Left lung (tissue), 10 donors: ENCODE results near the gene SIX5. TPM values are rescaled to one million over a fixed set of nuclear protein-coding genes. Genes with fewer than 3 reads are reported as not detected.

Source experiments
- ATAC-seq: fragments of 200-7000 bp; cut with Tn5 transposase; one replicate; pipeline ENCODE4 v1.9.1; 2020; ENCODE audit warnings: moderate library complexity
- DNase-seq, 4 donors: peaks; one replicate each; pipeline ENCODE4 v3.0.0-alpha.2; 2013 to 2020
- H3K27ac ChIP-seq, 2 donors: fragments of 200-600 bp; sonication (generic) in 1 of 2; one replicate each; pipeline versions ENCODE4 v1.5.0 to v1.8.0; 2020 to 2021
- H3K27me3 ChIP-seq, 2 donors: fragments of 200-600 bp; sonication (generic) in 1 of 2; one replicate each; pipeline versions ENCODE4 v1.5.0 to v1.8.0; 2020 to 2021
- H3K36me3 ChIP-seq, 2 donors: fragments of 200-600 bp; sonication (generic) in 1 of 2; one replicate each; pipeline versions ENCODE4 v1.5.0 to v1.8.0; 2020 to 2021
- H3K4me1 ChIP-seq, 2 donors: fragments of 200-600 bp; one replicate each; pipeline ENCODE4 v1.8.0; 2021
- H3K4me3 ChIP-seq, 2 donors: fragments of 200-600 bp; sonication (generic) in 1 of 2; one replicate each; pipeline versions ENCODE4 v1.5.0 to v1.8.0; 2020 to 2021; ENCODE audit warnings: mild to moderate bottlenecking in 1 of 2
- H3K9me3 ChIP-seq, 2 donors: fragments of 200-600 bp; sonication (generic) in 1 of 2; one replicate each; pipeline versions ENCODE4 v1.5.0 to v1.8.0; 2020 to 2021
- intact Hi-C, 2 donors: fragments of 100-400 bp; cut with DNase I; formaldehyde crosslinking; loops; one replicate each; pipeline versions ENCODE4 v1.11.2 to v1.14.2; 2022
- polyA plus RNA-seq, 6 donors: library from polyadenylated mRNA; unstranded; fragments of 120-200 nt; gene quantifications; one replicate each; pipeline ENCODE4 v1.2.1, GENCODE V29; 2013; ENCODE audit not compliant: insufficient read length in 6 of 6
- total RNA-seq, 2 donors: library from RNA; stranded (reverse); fragmentation: NEBNext Ultra II Directional; extraction: Animal tissue kit (Norgen Biotek cat#: 25700); gene quantifications; one replicate each; pipeline ENCODE4 v1.2.1, GENCODE V29; 2021
- TF ChIP-seq, protein P1 (sequence below), 2 donors: fragments of 200-600 bp; sonication (generic) in 1 of 2; IDR thresholded peaks; one replicate each; pipeline versions ENCODE4 v1.5.0 to v1.8.0; 2021; ENCODE audit warnings: antibody characterized with exemption in 2 of 2
- donor health status: DM: no; HTN: yes; CAD: no.
- donor health status: DM: no; HTN: no; CAD: no.

Gene SIX5
- total and polyA plus RNA-seq, 8 donors = 11.5 to 25.0 (median 20.1) TPM

DNA sequence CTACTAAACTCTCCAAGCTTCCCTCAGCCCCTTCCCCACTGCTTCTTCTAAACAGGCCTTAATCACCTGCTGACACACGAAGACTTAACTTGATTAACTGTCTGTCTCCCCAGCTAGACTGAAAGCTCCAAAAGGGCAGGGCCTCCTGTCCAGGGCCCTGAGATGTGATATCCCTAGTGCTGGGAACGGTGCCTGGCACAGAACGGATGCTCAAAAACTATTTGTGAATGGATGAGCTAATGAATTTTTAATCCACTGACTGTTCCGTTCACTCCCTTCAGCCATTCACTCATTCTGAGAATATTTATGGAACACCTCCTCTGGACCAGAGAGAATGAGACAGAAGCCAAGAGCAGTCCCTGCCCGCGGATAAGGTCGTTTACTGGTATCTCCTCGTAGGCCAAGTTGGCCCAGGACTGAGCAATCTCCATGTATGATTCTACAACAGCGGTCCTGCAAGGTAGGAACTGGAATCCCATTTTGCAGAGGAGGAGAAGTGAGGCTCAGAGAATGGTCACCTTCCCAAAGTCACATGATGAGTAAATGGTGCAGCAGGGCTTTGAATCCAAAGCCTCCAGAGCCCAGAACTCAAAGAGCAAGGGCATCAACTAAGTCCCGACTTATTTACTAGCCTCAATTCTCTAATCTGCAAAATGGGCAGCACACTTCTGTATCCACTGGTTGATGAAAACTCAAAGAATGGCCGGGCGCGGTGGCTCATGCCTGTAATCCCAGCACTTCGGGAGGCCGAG is 20.2 kb upstream of the SIX5 start:
- H3K36me3 ChIP-seq = peaks cover 0 to 56% of the 10 kb centered on the region in 2 donors
- intact Hi-C loops = no loop called here
- DNase-seq (no peak), ATAC-seq (no peak)
- TF ChIP-seq, protein P1, sequence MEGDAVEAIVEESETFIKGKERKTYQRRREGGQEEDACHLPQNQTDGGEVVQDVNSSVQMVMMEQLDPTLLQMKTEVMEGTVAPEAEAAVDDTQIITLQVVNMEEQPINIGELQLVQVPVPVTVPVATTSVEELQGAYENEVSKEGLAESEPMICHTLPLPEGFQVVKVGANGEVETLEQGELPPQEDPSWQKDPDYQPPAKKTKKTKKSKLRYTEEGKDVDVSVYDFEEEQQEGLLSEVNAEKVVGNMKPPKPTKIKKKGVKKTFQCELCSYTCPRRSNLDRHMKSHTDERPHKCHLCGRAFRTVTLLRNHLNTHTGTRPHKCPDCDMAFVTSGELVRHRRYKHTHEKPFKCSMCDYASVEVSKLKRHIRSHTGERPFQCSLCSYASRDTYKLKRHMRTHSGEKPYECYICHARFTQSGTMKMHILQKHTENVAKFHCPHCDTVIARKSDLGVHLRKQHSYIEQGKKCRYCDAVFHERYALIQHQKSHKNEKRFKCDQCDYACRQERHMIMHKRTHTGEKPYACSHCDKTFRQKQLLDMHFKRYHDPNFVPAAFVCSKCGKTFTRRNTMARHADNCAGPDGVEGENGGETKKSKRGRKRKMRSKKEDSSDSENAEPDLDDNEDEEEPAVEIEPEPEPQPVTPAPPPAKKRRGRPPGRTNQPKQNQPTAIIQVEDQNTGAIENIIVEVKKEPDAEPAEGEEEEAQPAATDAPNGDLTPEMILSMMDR (IDR thresholded peaks at IDR 0.05) = no peak
- H3K27ac ChIP-seq = no peak overlapping the region
- H3K9me3 ChIP-seq = no peaks in the 10 kb centered on the region
- peaks cover 12 to 27% of the 10 kb centered on the region in 2 donors for H3K4me1 ChIP-seq
- H3K4me3 ChIP-seq = no peak overlapping the region
- H3K27me3 ChIP-seq = peaks cover 0 to 89% of the 10 kb centered on the region in 2 donors

DNA sequence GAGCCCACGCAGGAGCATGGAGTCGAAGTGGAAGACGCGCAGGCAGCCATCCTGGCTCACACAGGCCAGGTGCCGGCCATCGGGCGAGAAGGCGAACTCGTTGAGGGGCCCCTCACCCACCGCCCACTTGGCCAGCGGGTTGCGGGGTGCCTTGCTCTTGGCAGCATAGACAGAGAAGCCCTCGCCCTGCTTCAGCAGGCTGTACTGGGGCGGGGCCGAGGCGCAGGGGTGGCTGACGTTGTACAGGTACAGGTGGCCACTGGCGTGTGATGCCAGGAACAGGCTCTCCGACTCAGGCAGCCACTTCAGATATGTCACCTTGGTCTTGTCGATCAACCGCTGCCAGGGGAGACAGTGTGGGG is 17.5 kb upstream of the SIX5 start:
- intact Hi-C loops = no loop called here
- Histone ChIP-seq H3K9me3 (no peaks in the 10 kb centered on the region), H3K27ac (no peak overlapping the region), H3K27me3 (peaks cover 0 to 91% of the 10 kb centered on the region in 2 donors), H3K4me3 (no peak overlapping the region), H3K4me1 (peaks cover 7 to 27% of the 10 kb centered on the region in 2 donors), H3K36me3 (peaks cover 0 to 56% of the 10 kb centered on the region in 2 donors)
- no peak for ATAC-seq
- TF ChIP-seq, protein P1 (IDR thresholded peaks at IDR 0.05) = no peak
- peak in 1 of 4 donors; percentile 75 for DNase-seq

DNA sequence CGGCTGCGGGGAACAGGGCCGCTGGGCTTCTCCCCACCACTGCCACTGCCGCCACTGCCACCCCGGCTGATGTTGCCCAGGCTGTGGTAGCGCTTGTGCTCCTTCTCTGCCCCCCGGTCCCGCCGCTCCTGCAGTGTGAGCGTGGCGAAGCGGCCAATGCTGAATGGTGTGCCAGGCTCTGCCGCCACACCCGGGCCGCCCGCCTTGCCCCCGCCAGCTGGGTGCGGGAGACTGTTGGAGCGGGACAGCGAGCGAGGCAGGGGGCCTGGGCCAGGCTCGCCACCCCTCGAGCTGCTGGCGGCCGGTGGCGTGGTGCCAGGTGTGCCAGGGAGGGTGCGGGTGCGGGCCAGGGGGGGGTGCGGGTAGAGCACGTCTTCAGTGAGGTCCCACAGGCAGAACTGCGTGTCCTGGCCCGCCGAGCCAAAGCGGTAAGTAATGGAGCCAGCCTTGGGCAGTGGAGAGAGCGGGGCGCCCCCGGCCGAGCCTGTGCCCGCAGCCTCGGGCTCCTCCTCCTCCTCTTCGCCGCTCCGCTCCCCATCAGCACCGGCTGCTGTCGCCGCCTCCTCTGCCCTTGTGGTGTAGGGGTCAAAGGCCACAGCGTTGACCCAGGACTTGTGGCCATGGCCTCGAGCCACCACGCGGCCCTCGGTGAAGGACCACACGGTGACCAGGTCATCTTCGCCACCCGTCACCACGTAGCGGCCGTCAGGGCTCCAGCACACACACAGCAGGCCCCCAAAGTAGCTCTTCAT is 16.9 kb upstream of the SIX5 start:
- H3K27me3 ChIP-seq = peaks cover 0 to 96% of the 10 kb centered on the region in 2 donors
- intact Hi-C loops = no loop called here
- DNase-seq (peak in 1 of 4 donors; percentile 67), ATAC-seq (no peak)
- TF ChIP-seq, protein P1 (IDR thresholded peaks at IDR 0.05) = no peak
- H3K9me3 ChIP-seq = no peaks in the 10 kb centered on the region
- peaks cover 0 to 56% of the 10 kb centered on the region in 2 donors for H3K36me3 ChIP-seq
- no peak overlapping the region for H3K27ac ChIP-seq
- H3K4me3 ChIP-seq = no peak overlapping the region
- peaks cover 6 to 27% of the 10 kb centered on the region in 2 donors for H3K4me1 ChIP-seq

DNA sequence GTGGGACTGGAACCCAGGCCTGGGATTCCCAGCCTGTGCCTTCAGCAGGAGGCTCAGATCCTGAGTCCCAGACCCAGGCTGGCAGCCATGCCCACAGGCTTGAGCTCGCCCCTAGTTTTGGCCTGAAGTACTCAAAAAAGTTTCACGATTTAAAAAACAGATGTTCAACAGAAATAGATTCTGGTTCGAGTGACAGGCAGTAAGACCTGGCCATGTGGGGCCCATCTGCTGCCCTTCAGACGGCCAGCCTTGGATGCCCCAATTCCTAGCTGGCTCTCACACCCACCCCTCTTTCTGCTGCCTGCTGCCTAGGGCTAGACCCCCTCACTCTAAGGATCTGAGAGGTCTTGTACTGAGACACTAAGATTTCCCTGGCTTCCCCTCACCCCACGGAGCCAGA is 16.0 kb upstream of the SIX5 start:
- intact Hi-C loops = no loop called here

More for the DNA sequence above, 16.0 kb upstream of the SIX5 start:
- no peak overlapping the region for H3K27ac ChIP-seq
- no peak overlapping the region for H3K4me3 ChIP-seq
- no peaks in the 10 kb centered on the region for H3K9me3 ChIP-seq
- TF ChIP-seq, protein P1 (IDR thresholded peaks at IDR 0.05) = no peak
- H3K4me1 ChIP-seq = peaks cover 11 to 27% of the 10 kb centered on the region in 2 donors
- H3K36me3 ChIP-seq = peaks cover 0 to 50% of the 10 kb centered on the region in 2 donors
- no peak for DNase-seq
- peaks cover 0 to 100% of the 10 kb centered on the region in 2 donors for H3K27me3 ChIP-seq
- no peak for ATAC-seq
